IMR-90 (cell line): ENCODE measurements around the gene MXRA8. TPM values are rescaled to one million over a fixed set of nuclear protein-coding genes. Genes with fewer than 3 reads are reported as not detected.

Source experiments
- ATAC-seq: fragments of 200-7000 bp; cut with Tn5 transposase; 2 replicates; pipeline ENCODE4 v1.9.1; 2020; ENCODE audit warnings: low read depth, mild to moderate bottlenecking, moderate library complexity
- BruUV-seq: library from RNA; stranded (reverse); fragments of 400-500 nt; replicated peaks from 2 replicates; lab custom pipeline; 2021; lab: Mats Ljungman, UMichigan
- CTCF ChIA-PET: fragments of 300-600 bp; formaldehyde crosslinking; extraction: SDS; loops from one replicate; lab custom pipeline; 2021; ENCODE audit warnings: antibody characterized with exemption; lab: Yijun Ruan, JAX
- POLR2A ChIA-PET: fragments of 300-600 bp; sonication (Branson Sonifier 250); formaldehyde crosslinking; loops from one replicate; lab custom pipeline; 2022; ENCODE audit warnings: antibody characterized with exemption; ENCODE audit not compliant: unreplicated experiment; lab: Charles Lee
- DNase-seq: peaks from one replicate; pipeline ENCODE4 v3.0.0; 2013
- H2AFZ ChIP-seq: replicated peaks from 2 replicates; pipeline ENCODE3; 2013; ENCODE audit warnings: low read length, mild to moderate bottlenecking; ENCODE audit not compliant: poor library complexity
- H2AK5ac ChIP-seq: 2 replicates; pipeline ENCODE4 v1.6.1; 2013; ENCODE audit warnings: low read depth, low read length, inconsistent platforms
- H2AK9ac ChIP-seq: replicated peaks from 2 replicates; pipeline ENCODE3; 2013; ENCODE audit warnings: mild to moderate bottlenecking, low read depth, low read length, moderate library complexity; ENCODE audit not compliant: poor library complexity
- H2BK120ac ChIP-seq: 2 replicates; pipeline ENCODE4 v1.6.1; 2013; ENCODE audit warnings: low read depth, low read length, inconsistent platforms
- H2BK15ac ChIP-seq: 3 replicates; pipeline ENCODE4 v1.6.1; 2013; ENCODE audit warnings: low read depth, low read length, inconsistent platforms
- H2BK20ac ChIP-seq: 2 replicates; pipeline ENCODE4 v1.6.1; 2013; ENCODE audit warnings: low read depth, mild to moderate bottlenecking, inconsistent platforms, low read length, moderate library complexity
- H2BK5ac ChIP-seq: 2 replicates; pipeline ENCODE4 v1.6.1; 2013; ENCODE audit warnings: mild to moderate bottlenecking, low read depth, low read length, inconsistent platforms; ENCODE audit not compliant: poor library complexity, severe bottlenecking
- H3K14ac ChIP-seq: replicated peaks from 2 replicates; pipeline ENCODE4 v1.6.1; 2013; ENCODE audit warnings: low read depth, low read length, inconsistent platforms
- H3K18ac ChIP-seq: 2 replicates; pipeline ENCODE4 v1.6.1; 2013; ENCODE audit warnings: low read depth, low read length, control low read depth
- H3K23ac ChIP-seq: 2 replicates; pipeline ENCODE4 v1.6.1; 2013; ENCODE audit warnings: low read depth, low read length, inconsistent platforms
- H3K27ac ChIP-seq: 2 replicates; pipeline ENCODE4 v1.5.1; 2013; ENCODE audit warnings: mild to moderate bottlenecking, control low read depth, low read length; ENCODE audit not compliant: insufficient read depth
- H3K27me3 ChIP-seq: 2 replicates; pipeline ENCODE4 v1.6.1; 2013; ENCODE audit warnings: low read length; ENCODE audit not compliant: control insufficient read depth, insufficient read depth
- H3K36me3 ChIP-seq: 2 replicates; pipeline ENCODE4 v1.6.1; 2013; ENCODE audit warnings: low read length, mixed read lengths; ENCODE audit not compliant: control insufficient read depth, insufficient read depth
- H3K4ac ChIP-seq: 2 replicates; pipeline ENCODE4 v1.6.1; 2013; ENCODE audit warnings: low read depth, low read length, inconsistent platforms
- H3K4me1 ChIP-seq: 2 replicates; pipeline ENCODE4 v1.6.1; 2013; ENCODE audit warnings: low read length, mixed read lengths; ENCODE audit not compliant: control insufficient read depth, insufficient read depth
- H3K4me2 ChIP-seq: 2 replicates; pipeline ENCODE4 v1.6.1; 2013; ENCODE audit warnings: low read depth, mild to moderate bottlenecking, control low read depth, low read length, moderate library complexity
- H3K4me3 ChIP-seq: 2 replicates; pipeline ENCODE4 v1.5.1; 2013; ENCODE audit warnings: low read depth, mild to moderate bottlenecking, control low read depth, low read length, moderate library complexity; ENCODE audit not compliant: insufficient read depth
- H3K56ac ChIP-seq: 2 replicates; pipeline ENCODE4 v1.6.1; 2013; ENCODE audit warnings: low read length, inconsistent platforms; ENCODE audit not compliant: insufficient read depth; ENCODE audit errors: extremely low read depth
- H3K79me1 ChIP-seq, 2 experiments: 2 replicates each; pipeline ENCODE4 v1.6.1; 2013; ENCODE audit warnings: low read length in 2 of 2, inconsistent platforms in 1 of 2, low read depth in 1 of 2
- H3K9ac ChIP-seq: 2 replicates; pipeline ENCODE4 v1.6.1; 2013; ENCODE audit warnings: low read depth, low read length, control low read depth
- H3K9me1 ChIP-seq: 2 replicates; pipeline ENCODE4 v1.6.1; 2013; ENCODE audit warnings: low read length, inconsistent platforms; ENCODE audit not compliant: insufficient read depth
- H3K9me3 ChIP-seq: 2 replicates; pipeline ENCODE4 v1.6.1; 2013; ENCODE audit warnings: low read length; ENCODE audit not compliant: control insufficient read depth, insufficient read depth
- H4K20me1 ChIP-seq: 2 replicates; pipeline ENCODE4 v1.6.1; 2013; ENCODE audit warnings: low read length, inconsistent platforms; ENCODE audit not compliant: insufficient read depth
- H4K5ac ChIP-seq: 2 replicates; pipeline ENCODE4 v1.6.1; 2013; ENCODE audit warnings: mild to moderate bottlenecking, low read depth, low read length, control low read depth
- H4K8ac ChIP-seq, 2 experiments: 2 replicates each; pipeline ENCODE4 v1.6.1; 2013; ENCODE audit warnings: low read depth in 2 of 2, low read length in 2 of 2, control low read depth in 1 of 2, inconsistent platforms in 1 of 2
- H4K91ac ChIP-seq: 2 replicates; pipeline ENCODE4 v1.6.1; 2013; ENCODE audit warnings: low read depth, low read length, inconsistent platforms; ENCODE audit not compliant: insufficient read depth
- MAFK ChIP-seq: IDR thresholded peaks from 2 replicates; pipeline ENCODE4 v1.6.1; 2012; ENCODE audit warnings: low read depth, low read length, improper control_type of control experiment
- NFE2L2 ChIP-seq: fragments of 150-350 bp; IDR thresholded peaks from 2 replicates; pipeline ENCODE4 v1.6.1; 2016; ENCODE audit warnings: low read depth, mild to moderate bottlenecking, low read length
- RAD21 ChIP-seq: IDR thresholded peaks from 2 replicates; pipeline ENCODE4 v1.6.1; 2012; ENCODE audit warnings: low read length, improper control_type of control experiment
- WGBS, 2 experiments: methylation state at CpG; one replicate each; pipeline versions ENCODE4 v1.1.5 to v1.1.7; 2013; ENCODE audit warnings: missing lambda C conversion rate in 2 of 2; ENCODE audit not compliant: insufficient read length in 1 of 2; ENCODE audit errors: extremely low coverage in 2 of 2; 5-methylcytosine and 5-hydroxymethylcytosine counted together
- dilution Hi-C: fragments of 300-500 bp; cut with HindIII; formaldehyde crosslinking; loops from one replicate; pipeline ENCODE4 v1.14.3; 2018; ENCODE audit warnings: low sequenced_read_pairs; ENCODE audit not compliant: unreplicated experiment
- in situ Hi-C: fragments of 300-500 bp; cut with MboI; formaldehyde crosslinking; loops from 3 replicates; pipeline ENCODE4 v1.14.3; 2019; ENCODE audit warnings: low sequenced_read_pairs, inconsistent platforms, mixed read lengths
- intact Hi-C: fragments of 100-400 bp; cut with micrococcal nuclease; formaldehyde crosslinking; loops from 2 replicates; pipeline ENCODE4 v1.10.0; 2022
- polyA plus RNA-seq, 3 experiments: library from polyadenylated mRNA; depleted of rRNA; stranded (reverse); fragments of >200 nt; gene quantifications; 2 replicates each; pipeline ENCODE4 v1.2.3, GENCODE V29; 2012; ENCODE audit warnings: low replicate concordance in 1 of 3
- total RNA-seq: library from RNA; depleted of rRNA; stranded (reverse); fragments of >200 nt; gene quantifications from 2 replicates; pipeline ENCODE4 v1.2.3, GENCODE V29; 2012

Gene MXRA8
- total and polyA plus RNA-seq, 2 of the 4 experiments (the other 2 are of a cell fraction): 92.5 to 469 TPM

DNA sequence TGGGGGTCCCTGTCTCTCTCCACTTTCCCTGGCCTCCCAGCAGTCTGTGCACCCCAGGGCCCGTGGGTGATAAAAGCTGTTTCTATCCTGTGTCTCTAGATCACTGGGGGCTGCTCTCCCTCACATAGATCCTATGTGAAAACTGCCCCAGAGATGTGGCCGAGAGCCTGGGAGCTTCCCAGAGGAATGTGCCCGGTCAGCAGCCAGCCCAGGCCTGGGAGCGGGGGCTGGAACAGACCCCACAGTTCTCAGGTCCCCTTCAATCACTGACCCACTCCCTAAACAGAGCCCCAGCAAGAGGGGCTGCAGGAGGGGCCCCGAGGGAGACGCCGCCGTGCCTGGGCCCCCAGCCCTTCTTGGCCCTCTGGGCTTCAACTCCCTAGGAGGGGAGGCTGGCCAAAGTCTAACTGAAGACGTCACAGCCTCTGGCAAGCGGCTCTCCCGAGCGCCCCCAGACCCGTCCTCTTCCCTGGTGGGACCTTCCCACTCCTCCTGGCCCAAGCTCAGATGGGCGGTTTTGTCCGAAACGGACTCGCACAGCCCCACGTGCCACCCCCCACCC is 403 bp downstream of the MXRA8 start:
- H3K56ac ChIP-seq: peak overlapping the region; percentile 89
- BruUV-seq: no TSS peak
- no peaks in the 10 kb centered on the region for H3K9me3 ChIP-seq
- H3K9me1 ChIP-seq: peaks cover 13% of the 10 kb centered on the region
- H4K91ac ChIP-seq: peak overlapping the region; percentile 98
- H2BK15ac ChIP-seq: peak overlapping the region; percentile 49; the same call in 1 of the 3 replicates
- H3K4ac ChIP-seq: peak overlapping the region; percentile 99
- peak overlapping the region; percentile 85 for H2AFZ ChIP-seq
- H3K27ac ChIP-seq: peak overlapping the region; percentile 96
- ATAC-seq (peak; percentile 1), DNase-seq (peak; percentile 20)
- H2AK5ac ChIP-seq: peak overlapping the region; percentile 93
- peak overlapping the region; percentile 49 for H3K18ac ChIP-seq
- peak overlapping the region; percentile 62 to 92 for H4K8ac ChIP-seq
- peak overlapping the region; percentile 96 for H3K14ac ChIP-seq
- peaks cover 23% of the 10 kb centered on the region; the same call in 1 of the 2 replicates for H3K36me3 ChIP-seq
- H4K5ac ChIP-seq: peak overlapping the region; percentile 65
- peak overlapping the region; percentile 69 for H2BK120ac ChIP-seq
- peak overlapping the region; percentile 20; the same call in 1 of the 2 replicates for H2BK20ac ChIP-seq
- peak overlapping the region; percentile 92 for H3K9ac ChIP-seq
- H2AK9ac ChIP-seq: peak overlapping the region; percentile 100
- peak overlapping the region; percentile 93 for H3K4me2 ChIP-seq
- H2BK5ac ChIP-seq: peak overlapping the region; percentile 96
- POLR2A ChIA-PET: interaction anchor here (0.6 kb wide), 1 partner anchor 42 kb away, joined by 3 read pairs; no protein-coding TSS in a partner anchor
- CTCF ChIA-PET: no interaction called here
- in situ Hi-C loops: no loop called here
- peaks cover 39% of the 10 kb centered on the region for H4K20me1 ChIP-seq
- H3K4me1 ChIP-seq: peaks cover 37% of the 10 kb centered on the region
- H3K23ac ChIP-seq: peak overlapping the region; percentile 98
- 0% methylated on average over 9 of the region's 18 CpGs; no CpG with 5 or more reads in 1 of the 2 experiments for WGBS, 2 experiments
- dilution Hi-C loops: no loop called here
- H3K79me1 ChIP-seq: peaks cover 4 to 25% of the 10 kb centered on the region in 2 experiments; a peak in 3 of 4 replicates
- H3K4me3 ChIP-seq: peak overlapping the region; percentile 74
- intact Hi-C loops: loop anchor here (2.0 to 5.0 kb wide), 2 partner anchors 15 to 51 kb away; partner anchors contain the start of genes ACAP3 and PUSL1
- H3K27me3 ChIP-seq: no peaks in the 10 kb centered on the region
- TF ChIP-seq NFE2L2 (no peak), MAFK (peak; percentile 72), RAD21 (no peak)
